Omental fat pad (tissue), 4 donors: ENCODE results near the gene OARD1. TPM values are rescaled to one million over a fixed set of nuclear protein-coding genes. Genes with fewer than 3 reads are reported as not detected.

ENCODE experiments used
- ATAC-seq: fragments of 150-250 bp; one replicate; pipeline ENCODE4 v1.9.1; 2016; ENCODE audit warnings: mild to moderate bottlenecking, moderate library complexity; ENCODE audit not compliant: low FRiP score
- DNase-seq: peaks from one replicate; pipeline ENCODE4 v3.0.0-alpha.2; 2019; ENCODE audit warnings: low spot score
- total RNA-seq, 4 donors: library from RNA; depleted of rRNA; stranded (reverse); fragments of >200 nt; gene quantifications; one replicate each; pipeline ENCODE4 v1.1.0, GENCODE V29; 2016
- TF ChIP-seq, protein P1 (sequence below), 3 donors: fragments of 450-650 bp; IDR thresholded peaks; one replicate each; pipeline ENCODE4 v1.5.1; 2016 to 2017; ENCODE audit warnings: antibody characterized with exemption in 3 of 3, mild to moderate bottlenecking in 3 of 3, moderate library complexity in 2 of 3

OARD1 gene
- total RNA-seq, 4 donors from 2014 or later: 7.2 to 19.5 (median 12.3) TPM

GRCh38 chr6:41065550-41066026 lies 6.6 kb downstream of the OARD1 start:
- DNase-seq: no peak
- TF ChIP-seq, protein P1, sequence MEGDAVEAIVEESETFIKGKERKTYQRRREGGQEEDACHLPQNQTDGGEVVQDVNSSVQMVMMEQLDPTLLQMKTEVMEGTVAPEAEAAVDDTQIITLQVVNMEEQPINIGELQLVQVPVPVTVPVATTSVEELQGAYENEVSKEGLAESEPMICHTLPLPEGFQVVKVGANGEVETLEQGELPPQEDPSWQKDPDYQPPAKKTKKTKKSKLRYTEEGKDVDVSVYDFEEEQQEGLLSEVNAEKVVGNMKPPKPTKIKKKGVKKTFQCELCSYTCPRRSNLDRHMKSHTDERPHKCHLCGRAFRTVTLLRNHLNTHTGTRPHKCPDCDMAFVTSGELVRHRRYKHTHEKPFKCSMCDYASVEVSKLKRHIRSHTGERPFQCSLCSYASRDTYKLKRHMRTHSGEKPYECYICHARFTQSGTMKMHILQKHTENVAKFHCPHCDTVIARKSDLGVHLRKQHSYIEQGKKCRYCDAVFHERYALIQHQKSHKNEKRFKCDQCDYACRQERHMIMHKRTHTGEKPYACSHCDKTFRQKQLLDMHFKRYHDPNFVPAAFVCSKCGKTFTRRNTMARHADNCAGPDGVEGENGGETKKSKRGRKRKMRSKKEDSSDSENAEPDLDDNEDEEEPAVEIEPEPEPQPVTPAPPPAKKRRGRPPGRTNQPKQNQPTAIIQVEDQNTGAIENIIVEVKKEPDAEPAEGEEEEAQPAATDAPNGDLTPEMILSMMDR (IDR thresholded peaks at IDR 0.05): no peak
- no peak for ATAC-seq

DNA sequence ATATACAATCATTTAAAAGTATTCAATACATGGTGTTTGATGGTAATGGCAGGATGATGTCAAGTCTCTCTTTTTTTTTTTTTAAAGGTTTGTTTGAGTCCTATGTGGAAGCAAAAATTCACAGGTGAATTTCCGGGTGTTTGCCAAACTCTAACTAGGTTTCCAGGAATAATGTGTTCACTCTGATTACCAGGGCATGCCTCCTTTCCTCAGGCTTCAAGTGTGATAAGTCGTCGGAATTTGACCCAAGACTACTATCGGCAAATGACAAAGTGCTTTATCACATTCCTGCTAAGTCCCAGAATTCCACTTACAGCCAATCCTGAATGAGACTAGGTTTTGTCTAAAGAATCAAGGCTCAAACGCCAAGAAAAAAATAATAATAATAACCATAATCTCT lies 7.3 kb downstream of the OARD1 start:
- TF ChIP-seq, protein P1 (IDR thresholded peaks at IDR 0.05): no peak
- no peak for DNase-seq
- no peak for ATAC-seq

GRCh38 chr6:41063884-41064285 lies 8.3 kb downstream of the OARD1 start:
- ATAC-seq (no peak), DNase-seq (no peak)
- TF ChIP-seq, protein P1 (IDR thresholded peaks at IDR 0.05): no peak

GRCh38 chr6:41062056-41062455 lies 10.1 kb downstream of the OARD1 start:
- no peak for DNase-seq
- ATAC-seq: no peak
- TF ChIP-seq, protein P1 (IDR thresholded peaks at IDR 0.05): no peak

- ATAC-seq: no peak
- DNase-seq: no peak
- TF ChIP-seq, protein P1 (IDR thresholded peaks at IDR 0.05): no peak
Measured at GRCh38 chr6:41061196-41061726, 10.9 kb downstream of the OARD1 start.

GRCh38 chr6:41059556-41059955 lies 12.6 kb downstream of the OARD1 start:
- DNase-seq: no peak
- TF ChIP-seq, protein P1 (IDR thresholded peaks at IDR 0.05): no peak
- no peak for ATAC-seq

DNA sequence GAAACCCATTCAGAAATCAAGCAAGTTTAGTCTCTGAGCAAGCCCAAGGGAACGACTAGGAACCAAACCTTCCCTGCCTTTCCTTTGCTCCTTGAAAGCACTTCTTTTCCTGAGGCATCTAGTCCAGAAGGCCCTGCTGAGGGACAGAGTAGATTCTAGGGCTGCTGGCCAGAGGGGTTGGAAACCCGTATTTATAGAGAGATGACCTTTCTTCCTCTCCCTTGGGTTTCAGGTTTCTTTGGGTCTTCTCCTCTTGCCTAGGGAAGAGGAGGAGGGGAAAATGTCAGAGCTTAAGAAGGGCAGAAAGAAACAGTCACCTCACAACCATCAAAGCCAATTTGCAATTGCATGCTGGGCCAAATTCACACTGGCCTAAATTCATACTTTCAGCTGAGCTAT lies 13.4 kb downstream of the OARD1 start:
- TF ChIP-seq, protein P1 (IDR thresholded peaks at IDR 0.05): no peak
- ATAC-seq (no peak), DNase-seq (no peak)
